K562 (cell line): ENCODE measurements around the gene MSANTD4. TPM values are rescaled to one million over a fixed set of nuclear protein-coding genes. Genes with fewer than 3 reads are reported as not detected.

Source experiments
- ATAC-seq: fragments of 200-7000 bp; cut with Tn5 transposase; 3 replicates; pipeline ENCODE4 v1.9.1; 2020; ENCODE audit warnings: moderate library complexity
- BruUV-seq: library from RNA; stranded (reverse); fragments of 400-500 nt; replicated peaks from 2 replicates; lab custom pipeline; 2021; lab: Mats Ljungman, UMichigan
- CTCF ChIA-PET: fragments of 300-600 bp; formaldehyde crosslinking; extraction: SDS; loops from one replicate; lab custom pipeline; 2021; ENCODE audit warnings: low intra/inter-chr PET ratio; lab: Yijun Ruan, JAX
- POLR2A ChIA-PET: fragments of 300-600, 350-650 bp; sonication (Branson Sonifier 250); formaldehyde crosslinking; extraction: SDS; loops from one replicate; lab custom pipeline; 2021; ENCODE audit warnings: antibody characterized with exemption, inconsistent platforms; lab: Yijun Ruan, JAX
- DNase-seq, 4 experiments: peaks; one replicate each; pipeline versions ENCODE4 v3.0.0 to v3.0.0-alpha.2; 2011 to 2018; ENCODE audit warnings: low spot score in 3 of 4, mixed read lengths in 3 of 4; ENCODE audit errors: extremely low read depth in 1 of 4
- FAIRE-seq: peaks from 2 replicates; lab custom pipeline; 2011; peaks lifted over from hg19 to GRCh38; lab: Jason Lieb, UNC
- H2AFZ ChIP-seq: 2 replicates; pipeline ENCODE4 v1.6.0; 2011; ENCODE audit warnings: low read depth, low read length, control low read depth, inconsistent platforms
- H3K27ac ChIP-seq: fragments of 200-600 bp; 3 replicates; pipeline ENCODE4 v1.8.0; 2011; ENCODE audit warnings: low read depth, mild to moderate bottlenecking, control low read depth, inconsistent platforms, low read length, moderate library complexity, mixed read lengths; ENCODE audit errors: extremely low read depth
- H3K27me3 ChIP-seq, 2 experiments: fragments of 300-600 bp in 1 of 2; 2 replicates in 1 of 2; 3 replicates in 1 of 2; pipeline versions ENCODE4 v1.6.0 to v1.8.0; 2011; ENCODE audit warnings: inconsistent platforms in 2 of 2, low read length in 2 of 2, mild to moderate bottlenecking in 1 of 2, mixed read lengths in 1 of 2, moderate library complexity in 1 of 2; ENCODE audit not compliant: control insufficient read depth in 2 of 2, insufficient read depth in 2 of 2
- H3K36me3 ChIP-seq: fragments of 300-600 bp; 3 replicates; pipeline ENCODE4 v1.8.0; 2011; ENCODE audit warnings: mild to moderate bottlenecking, low read length, inconsistent platforms; ENCODE audit not compliant: control insufficient read depth, insufficient read depth
- H3K4me1 ChIP-seq, 2 experiments: fragments of 200-600 bp in 1 of 2; replicated peaks in 1 of 2; 2 replicates in 1 of 2; 3 replicates in 1 of 2; pipeline versions ENCODE4 v1.5.1 to v1.8.0; 2011; ENCODE audit warnings: inconsistent platforms in 2 of 2, low read length in 2 of 2, mild to moderate bottlenecking in 1 of 2, mixed read lengths in 1 of 2, moderate library complexity in 1 of 2; ENCODE audit not compliant: control insufficient read depth in 2 of 2, insufficient read depth in 2 of 2
- H3K4me2 ChIP-seq: 2 replicates; pipeline ENCODE4 v1.6.1; 2011; ENCODE audit warnings: low read length, control low read depth, inconsistent platforms, mixed read lengths; ENCODE audit not compliant: insufficient read depth
- H3K4me3 ChIP-seq: fragments of 200-600 bp; sonication (generic), shearing (Covaris generic); 2 replicates; pipeline ENCODE4 v1.5.1; 2016; ENCODE audit warnings: control low read depth, inconsistent platforms
- H3K79me2 ChIP-seq: fragments of 200-600 bp; 3 replicates; pipeline ENCODE4 v1.8.0; 2011; ENCODE audit warnings: low read length, inconsistent platforms; ENCODE audit not compliant: control insufficient read depth, insufficient read depth
- H3K9ac ChIP-seq, 2 experiments: 2 replicates each; pipeline versions ENCODE4 v1.6.0 to v1.6.1; 2011; ENCODE audit warnings: low read depth in 2 of 2, low read length in 2 of 2, control low read depth in 1 of 2, inconsistent platforms in 1 of 2, mild to moderate bottlenecking in 1 of 2, mixed read lengths in 1 of 2; ENCODE audit not compliant: insufficient read depth in 1 of 2
- H3K9me1 ChIP-seq: one replicate; pipeline ENCODE4 v1.6.0; 2011; ENCODE audit warnings: inconsistent platforms, mild to moderate bottlenecking, low read length, moderate library complexity; ENCODE audit not compliant: control insufficient read depth, insufficient read depth
- H3K9me3 ChIP-seq: replicated peaks from 2 replicates; pipeline ENCODE4 v1.5.1; 2011; ENCODE audit warnings: low read depth, low read length, inconsistent platforms; ENCODE audit not compliant: control insufficient read depth, insufficient read depth
- H4K20me1 ChIP-seq: replicated peaks from 2 replicates; pipeline ENCODE4 v1.6.1; 2011; ENCODE audit warnings: low read length, inconsistent platforms, mixed read lengths; ENCODE audit not compliant: control insufficient read depth, insufficient read depth
- ARID1B ChIP-seq: fragments of 450-650 bp; IDR thresholded peaks from 2 replicates; pipeline ENCODE4 v1.6.1; 2016; ENCODE audit warnings: antibody characterized with exemption, mild to moderate bottlenecking, inconsistent platforms
- BRF1 ChIP-seq: IDR thresholded peaks from 3 replicates; pipeline ENCODE4 v1.6.1; 2011; ENCODE audit warnings: borderline replicate concordance, mild to moderate bottlenecking; ENCODE audit not compliant: insufficient read length; ENCODE audit errors: extremely low read depth
- MCM2 ChIP-seq: fragments of 450-650 bp; IDR thresholded peaks from 2 replicates; pipeline ENCODE4 v1.6.1; 2017; ENCODE audit warnings: low read depth, mild to moderate bottlenecking
- POLR2H ChIP-seq: IDR thresholded peaks from 2 replicates; pipeline ENCODE4 v1.6.1; 2016; ENCODE audit warnings: missing genetic modification characterization, low read depth, mild to moderate bottlenecking, control low read depth, missing compliant biosample characterization, moderate library complexity
- SMARCA4 ChIP-seq: fragments of 450-650 bp; IDR thresholded peaks from 2 replicates; pipeline ENCODE4 v1.6.1; 2016
- ZFX ChIP-seq: sonication (generic); formaldehyde crosslinking; IDR thresholded peaks from 2 replicates; pipeline ENCODE4 v1.8.0; 2022; ENCODE audit warnings: mild to moderate bottlenecking, missing genetic modification reagents, moderate library complexity
- ZNF24 ChIP-seq: fragments of 450-650 bp; IDR thresholded peaks from 2 replicates; pipeline ENCODE4 v1.6.1; 2016
- WGBS: fragments of 100-300 bp; shearing (Covaris generic); methylation state at CpG from one replicate; pipeline ENCODE4 v1.1.6; 2016; ENCODE audit warnings: low coverage, mixed read lengths; ENCODE audit not compliant: insufficient coverage; ENCODE audit errors: missing lambda C conversion rate; 5-methylcytosine and 5-hydroxymethylcytosine counted together
- in situ Hi-C: fragments of 300-500 bp; cut with MboI; formaldehyde crosslinking; loops from 4 replicates; pipeline ENCODE4 v1.15.0; 2018; ENCODE audit warnings: inconsistent platforms, mixed read lengths
- intact Hi-C: fragments of 100-400 bp; cut with micrococcal nuclease; formaldehyde crosslinking; loops from 2 replicates; pipeline ENCODE4 v1.14.2; 2022
- polyA plus RNA-seq, 8 experiments: library from polyadenylated mRNA; depleted of rRNA in 4 of 8; stranded (reverse) in 5 of 8; unstranded in 3 of 8; fragments of >200 nt; fragmentation: Nextera tagmentation in 2 of 8; fragmentation: Illumina TruSeq in 1 of 8; extraction: Ambion mirVana in 2 of 8; extraction: Trizol in 1 of 8; gene quantifications; 2 replicates each; pipeline versions ENCODE4 v1.2.1 to v1.2.3, GENCODE V29; 2011 to 2014; ENCODE audit warnings: inconsistent platforms in 1 of 8, missing spikeins in 1 of 8
- total RNA-seq, 7 experiments: library from RNA; depleted of rRNA in 6 of 7; stranded (reverse); fragments of >200 nt in 6 of 7; fragmentation: Illumina TruSeq in 2 of 7; extraction: Trizol in 2 of 7; gene quantifications; 2 replicates each; pipeline versions ENCODE4 v1.2.1 to v1.2.3, GENCODE V29; 2011 to 2021; ENCODE audit warnings: low replicate concordance in 1 of 7
- TF ChIP-seq, protein P1 (sequence below): sonication (generic); formaldehyde crosslinking; IDR thresholded peaks from 2 replicates; pipeline ENCODE4 v1.4.0; 2020; ENCODE audit warnings: mild to moderate bottlenecking, missing genetic modification reagents
- TF ChIP-seq, protein P2 (sequence below), 2 experiments: fragments of 450-650 bp in 1 of 2; sonication (generic) in 1 of 2; formaldehyde crosslinking in 1 of 2; IDR thresholded peaks; 2 replicates each; pipeline versions ENCODE4 v1.7.1 to v1.9.0; 2016 to 2022; ENCODE audit warnings: inconsistent platforms in 1 of 2, mild to moderate bottlenecking in 1 of 2, missing genetic modification reagents in 1 of 2

MSANTD4 gene
- total and polyA plus RNA-seq, 9 of the 15 experiments (the other 6 are each of a cell fraction or from before 2014, with no cell fraction given): 5.0 to 16.4 (median 10.2) TPM

DNA sequence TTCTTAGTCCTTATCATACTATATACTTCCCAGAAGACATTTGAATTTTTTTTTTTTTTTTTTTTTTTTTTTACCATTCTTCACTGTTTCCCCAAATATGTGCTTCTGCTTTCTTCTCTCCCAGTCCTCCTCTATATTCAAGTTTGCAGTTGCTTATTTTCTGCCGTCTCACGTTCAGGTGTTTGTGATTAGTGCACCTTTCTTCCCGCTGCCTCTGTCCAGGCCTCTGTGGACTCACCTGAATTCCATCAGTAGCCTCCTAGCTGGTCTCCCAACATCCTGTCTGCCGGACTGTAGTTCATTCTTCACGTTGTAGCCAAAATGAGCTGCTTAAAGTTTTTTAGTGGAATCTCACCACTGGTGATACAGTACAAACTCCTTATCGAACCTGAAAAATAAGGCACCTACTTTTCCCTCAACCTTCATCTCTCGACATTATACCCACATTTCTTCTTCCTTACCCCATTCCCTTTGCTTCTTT lies 795 bp upstream of the MSANTD4 start:
- H3K27me3 ChIP-seq: no peaks in the 10 kb centered on the region
- WGBS: 60% methylated on average over 7 of the region's 7 CpGs
- H3K4me2 ChIP-seq: peak overlapping the region; percentile 80
- H3K9ac ChIP-seq: peak overlapping the region in 1 of 2 experiments; percentile 45; a peak in 1 of 4 replicates
- peak overlapping the region; percentile 99 for H2AFZ ChIP-seq
- ATAC-seq (no peak), FAIRE-seq (no peak), DNase-seq (peak in 1 of 4 experiments; percentile 6)
- ChIA-PET CTCF (interaction anchor here (0.5 kb wide), 1 partner anchor 1056 kb away, joined by 3 read pairs; no protein-coding TSS in a partner anchor), POLR2A (interaction anchor here (1.0 kb wide), 1 partner anchor 11 kb away, joined by 4 read pairs; no protein-coding TSS in a partner anchor)
- H3K4me3 ChIP-seq: peak overlapping the region; percentile 76
- H3K79me2 ChIP-seq: peaks cover 41% of the 10 kb centered on the region
- in situ Hi-C loops: no loop called here
- no peaks in the 10 kb centered on the region for H3K9me3 ChIP-seq
- H3K9me1 ChIP-seq: no peaks in the 10 kb centered on the region
- intact Hi-C loops: loop anchor here (2.0 kb wide), 1 partner anchor 54 kb away; the partner anchor contains the start of genes AASDHPPT and KBTBD3
- H3K4me1 ChIP-seq: peaks cover 0 to 4% of the 10 kb centered on the region in 2 experiments; a peak in 1 of 5 replicates
- H3K36me3 ChIP-seq: 0 out of 3 replicates have a peak, but pooled peaks cover 2% of the 10 kb centered on the region
- no peaks in the 10 kb centered on the region for H4K20me1 ChIP-seq
- no TSS peak for BruUV-seq
- H3K27ac ChIP-seq: peak overlapping the region; percentile 73
- 0 out of 2 replicates have a peak, but pooled peaks have one; percentile 2 for TF ChIP-seq ARID1B
- no peak for TF ChIP-seq BRF1
- TF ChIP-seq POLR2H: 0 out of 2 replicates have a peak, but pooled peaks have one; percentile 1
- TF ChIP-seq ZFX: peak; percentile 6; the same call in 1 of the 2 replicates
- TF ChIP-seq, protein P1, sequence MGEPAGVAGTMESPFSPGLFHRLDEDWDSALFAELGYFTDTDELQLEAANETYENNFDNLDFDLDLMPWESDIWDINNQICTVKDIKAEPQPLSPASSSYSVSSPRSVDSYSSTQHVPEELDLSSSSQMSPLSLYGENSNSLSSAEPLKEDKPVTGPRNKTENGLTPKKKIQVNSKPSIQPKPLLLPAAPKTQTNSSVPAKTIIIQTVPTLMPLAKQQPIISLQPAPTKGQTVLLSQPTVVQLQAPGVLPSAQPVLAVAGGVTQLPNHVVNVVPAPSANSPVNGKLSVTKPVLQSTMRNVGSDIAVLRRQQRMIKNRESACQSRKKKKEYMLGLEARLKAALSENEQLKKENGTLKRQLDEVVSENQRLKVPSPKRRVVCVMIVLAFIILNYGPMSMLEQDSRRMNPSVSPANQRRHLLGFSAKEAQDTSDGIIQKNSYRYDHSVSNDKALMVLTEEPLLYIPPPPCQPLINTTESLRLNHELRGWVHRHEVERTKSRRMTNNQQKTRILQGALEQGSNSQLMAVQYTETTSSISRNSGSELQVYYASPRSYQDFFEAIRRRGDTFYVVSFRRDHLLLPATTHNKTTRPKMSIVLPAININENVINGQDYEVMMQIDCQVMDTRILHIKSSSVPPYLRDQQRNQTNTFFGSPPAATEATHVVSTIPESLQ (CRISPR knock-in tag): no peak
- no peak for TF ChIP-seq MCM2
- TF ChIP-seq, protein P2, sequence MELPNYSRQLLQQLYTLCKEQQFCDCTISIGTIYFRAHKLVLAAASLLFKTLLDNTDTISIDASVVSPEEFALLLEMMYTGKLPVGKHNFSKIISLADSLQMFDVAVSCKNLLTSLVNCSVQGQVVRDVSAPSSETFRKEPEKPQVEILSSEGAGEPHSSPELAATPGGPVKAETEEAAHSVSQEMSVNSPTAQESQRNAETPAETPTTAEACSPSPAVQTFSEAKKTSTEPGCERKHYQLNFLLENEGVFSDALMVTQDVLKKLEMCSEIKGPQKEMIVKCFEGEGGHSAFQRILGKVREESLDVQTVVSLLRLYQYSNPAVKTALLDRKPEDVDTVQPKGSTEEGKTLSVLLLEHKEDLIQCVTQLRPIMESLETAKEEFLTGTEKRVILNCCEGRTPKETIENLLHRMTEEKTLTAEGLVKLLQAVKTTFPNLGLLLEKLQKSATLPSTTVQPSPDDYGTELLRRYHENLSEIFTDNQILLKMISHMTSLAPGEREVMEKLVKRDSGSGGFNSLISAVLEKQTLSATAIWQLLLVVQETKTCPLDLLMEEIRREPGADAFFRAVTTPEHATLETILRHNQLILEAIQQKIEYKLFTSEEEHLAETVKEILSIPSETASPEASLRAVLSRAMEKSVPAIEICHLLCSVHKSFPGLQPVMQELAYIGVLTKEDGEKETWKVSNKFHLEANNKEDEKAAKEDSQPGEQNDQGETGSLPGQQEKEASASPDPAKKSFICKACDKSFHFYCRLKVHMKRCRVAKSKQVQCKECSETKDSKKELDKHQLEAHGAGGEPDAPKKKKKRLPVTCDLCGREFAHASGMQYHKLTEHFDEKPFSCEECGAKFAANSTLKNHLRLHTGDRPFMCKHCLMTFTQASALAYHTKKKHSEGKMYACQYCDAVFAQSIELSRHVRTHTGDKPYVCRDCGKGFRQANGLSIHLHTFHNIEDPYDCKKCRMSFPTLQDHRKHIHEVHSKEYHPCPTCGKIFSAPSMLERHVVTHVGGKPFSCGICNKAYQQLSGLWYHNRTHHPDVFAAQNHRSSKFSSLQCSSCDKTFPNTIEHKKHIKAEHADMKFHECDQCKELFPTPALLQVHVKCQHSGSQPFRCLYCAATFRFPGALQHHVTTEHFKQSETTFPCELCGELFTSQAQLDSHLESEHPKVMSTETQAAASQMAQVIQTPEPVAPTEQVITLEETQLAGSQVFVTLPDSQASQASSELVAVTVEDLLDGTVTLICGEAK (IDR thresholded peaks at IDR 0.05): no peak
- TF ChIP-seq, protein P2 (CRISPR knock-in tag; IDR thresholded peaks at IDR 0.05): 0 out of 2 replicates have a peak, but pooled peaks have one; percentile 12
- no peak for TF ChIP-seq ZNF24
- TF ChIP-seq SMARCA4: peak; percentile 16; the same call in 1 of the 2 replicates
